IMR-90 (cell line): ENCODE data around the gene URB1. TPM values are rescaled to one million over a fixed set of nuclear protein-coding genes. Genes with fewer than 3 reads are reported as not detected.

Source experiments
- ATAC-seq: fragments of 200-7000 bp; cut with Tn5 transposase; 2 replicates; pipeline ENCODE4 v1.9.1; 2020; ENCODE audit warnings: low read depth, mild to moderate bottlenecking, moderate library complexity
- BruUV-seq: library from RNA; stranded (reverse); fragments of 400-500 nt; replicated peaks from 2 replicates; lab custom pipeline; 2021; lab: Mats Ljungman, UMichigan
- CTCF ChIA-PET: fragments of 300-600 bp; formaldehyde crosslinking; extraction: SDS; loops from one replicate; lab custom pipeline; 2021; ENCODE audit warnings: antibody characterized with exemption; lab: Yijun Ruan, JAX
- POLR2A ChIA-PET: fragments of 300-600 bp; sonication (Branson Sonifier 250); formaldehyde crosslinking; loops from one replicate; lab custom pipeline; 2022; ENCODE audit warnings: antibody characterized with exemption; ENCODE audit not compliant: unreplicated experiment; lab: Charles Lee
- DNase-seq: peaks from one replicate; pipeline ENCODE4 v3.0.0; 2013
- H2AFZ ChIP-seq: replicated peaks from 2 replicates; pipeline ENCODE3; 2013; ENCODE audit warnings: low read length, mild to moderate bottlenecking; ENCODE audit not compliant: poor library complexity
- H2AK5ac ChIP-seq: 2 replicates; pipeline ENCODE4 v1.6.1; 2013; ENCODE audit warnings: low read depth, low read length, inconsistent platforms
- H2AK9ac ChIP-seq: replicated peaks from 2 replicates; pipeline ENCODE3; 2013; ENCODE audit warnings: mild to moderate bottlenecking, low read depth, low read length, moderate library complexity; ENCODE audit not compliant: poor library complexity
- H2BK120ac ChIP-seq: 2 replicates; pipeline ENCODE4 v1.6.1; 2013; ENCODE audit warnings: low read depth, low read length, inconsistent platforms
- H2BK15ac ChIP-seq: 3 replicates; pipeline ENCODE4 v1.6.1; 2013; ENCODE audit warnings: low read depth, low read length, inconsistent platforms
- H2BK20ac ChIP-seq: 2 replicates; pipeline ENCODE4 v1.6.1; 2013; ENCODE audit warnings: low read depth, mild to moderate bottlenecking, inconsistent platforms, low read length, moderate library complexity
- H2BK5ac ChIP-seq: 2 replicates; pipeline ENCODE4 v1.6.1; 2013; ENCODE audit warnings: mild to moderate bottlenecking, low read depth, low read length, inconsistent platforms; ENCODE audit not compliant: poor library complexity, severe bottlenecking
- H3K14ac ChIP-seq: replicated peaks from 2 replicates; pipeline ENCODE4 v1.6.1; 2013; ENCODE audit warnings: low read depth, low read length, inconsistent platforms
- H3K18ac ChIP-seq: 2 replicates; pipeline ENCODE4 v1.6.1; 2013; ENCODE audit warnings: low read depth, low read length, control low read depth
- H3K23ac ChIP-seq: 2 replicates; pipeline ENCODE4 v1.6.1; 2013; ENCODE audit warnings: low read depth, low read length, inconsistent platforms
- H3K27ac ChIP-seq: 2 replicates; pipeline ENCODE4 v1.5.1; 2013; ENCODE audit warnings: mild to moderate bottlenecking, control low read depth, low read length; ENCODE audit not compliant: insufficient read depth
- H3K27me3 ChIP-seq: 2 replicates; pipeline ENCODE4 v1.6.1; 2013; ENCODE audit warnings: low read length; ENCODE audit not compliant: control insufficient read depth, insufficient read depth
- H3K36me3 ChIP-seq: 2 replicates; pipeline ENCODE4 v1.6.1; 2013; ENCODE audit warnings: low read length, mixed read lengths; ENCODE audit not compliant: control insufficient read depth, insufficient read depth
- H3K4ac ChIP-seq: 2 replicates; pipeline ENCODE4 v1.6.1; 2013; ENCODE audit warnings: low read depth, low read length, inconsistent platforms
- H3K4me1 ChIP-seq: 2 replicates; pipeline ENCODE4 v1.6.1; 2013; ENCODE audit warnings: low read length, mixed read lengths; ENCODE audit not compliant: control insufficient read depth, insufficient read depth
- H3K4me2 ChIP-seq: 2 replicates; pipeline ENCODE4 v1.6.1; 2013; ENCODE audit warnings: low read depth, mild to moderate bottlenecking, control low read depth, low read length, moderate library complexity
- H3K4me3 ChIP-seq: 2 replicates; pipeline ENCODE4 v1.5.1; 2013; ENCODE audit warnings: low read depth, mild to moderate bottlenecking, control low read depth, low read length, moderate library complexity; ENCODE audit not compliant: insufficient read depth
- H3K56ac ChIP-seq: 2 replicates; pipeline ENCODE4 v1.6.1; 2013; ENCODE audit warnings: low read length, inconsistent platforms; ENCODE audit not compliant: insufficient read depth; ENCODE audit errors: extremely low read depth
- H3K79me1 ChIP-seq, 2 experiments: 2 replicates each; pipeline ENCODE4 v1.6.1; 2013; ENCODE audit warnings: low read length in 2 of 2, inconsistent platforms in 1 of 2, low read depth in 1 of 2
- H3K9ac ChIP-seq: 2 replicates; pipeline ENCODE4 v1.6.1; 2013; ENCODE audit warnings: low read depth, low read length, control low read depth
- H3K9me1 ChIP-seq: 2 replicates; pipeline ENCODE4 v1.6.1; 2013; ENCODE audit warnings: low read length, inconsistent platforms; ENCODE audit not compliant: insufficient read depth
- H3K9me3 ChIP-seq: 2 replicates; pipeline ENCODE4 v1.6.1; 2013; ENCODE audit warnings: low read length; ENCODE audit not compliant: control insufficient read depth, insufficient read depth
- H4K20me1 ChIP-seq: 2 replicates; pipeline ENCODE4 v1.6.1; 2013; ENCODE audit warnings: low read length, inconsistent platforms; ENCODE audit not compliant: insufficient read depth
- H4K5ac ChIP-seq: 2 replicates; pipeline ENCODE4 v1.6.1; 2013; ENCODE audit warnings: mild to moderate bottlenecking, low read depth, low read length, control low read depth
- H4K8ac ChIP-seq, 2 experiments: 2 replicates each; pipeline ENCODE4 v1.6.1; 2013; ENCODE audit warnings: low read depth in 2 of 2, low read length in 2 of 2, control low read depth in 1 of 2, inconsistent platforms in 1 of 2
- H4K91ac ChIP-seq: 2 replicates; pipeline ENCODE4 v1.6.1; 2013; ENCODE audit warnings: low read depth, low read length, inconsistent platforms; ENCODE audit not compliant: insufficient read depth
- CEBPB ChIP-seq: IDR thresholded peaks from 2 replicates; pipeline ENCODE4 v1.6.1; 2012; ENCODE audit warnings: low read depth, low read length, improper control_type of control experiment
- FOS ChIP-seq: fragments of 150-350 bp; IDR thresholded peaks from 2 replicates; pipeline ENCODE4 v1.6.1; 2016; ENCODE audit warnings: low read depth, low read length
- MAFK ChIP-seq: IDR thresholded peaks from 2 replicates; pipeline ENCODE4 v1.6.1; 2012; ENCODE audit warnings: low read depth, low read length, improper control_type of control experiment
- MAZ ChIP-seq: IDR thresholded peaks from 2 replicates; pipeline ENCODE4 v1.6.1; 2012; ENCODE audit warnings: low read depth, mild to moderate bottlenecking, low read length, improper control_type of control experiment, moderate library complexity, borderline replicate concordance
- POLR2A ChIP-seq: IDR thresholded peaks from 2 replicates; pipeline ENCODE4 v1.6.1; 2012; ENCODE audit warnings: mild to moderate bottlenecking, low read depth, low read length
- RAD21 ChIP-seq: IDR thresholded peaks from 2 replicates; pipeline ENCODE4 v1.6.1; 2012; ENCODE audit warnings: low read length, improper control_type of control experiment
- RCOR1 ChIP-seq: IDR thresholded peaks from 2 replicates; pipeline ENCODE4 v1.6.1; 2012; ENCODE audit warnings: mild to moderate bottlenecking, low read length, improper control_type of control experiment; ENCODE audit not compliant: insufficient replicate concordance
- RFX5 ChIP-seq: IDR thresholded peaks from 2 replicates; pipeline ENCODE4 v1.8.0; 2012; ENCODE audit warnings: low read depth, mild to moderate bottlenecking, low read length, moderate library complexity
- WGBS, 2 experiments: methylation state at CpG; one replicate each; pipeline versions ENCODE4 v1.1.5 to v1.1.7; 2013; ENCODE audit warnings: missing lambda C conversion rate in 2 of 2; ENCODE audit not compliant: insufficient read length in 1 of 2; ENCODE audit errors: extremely low coverage in 2 of 2; 5-methylcytosine and 5-hydroxymethylcytosine counted together
- dilution Hi-C: fragments of 300-500 bp; cut with HindIII; formaldehyde crosslinking; loops from one replicate; pipeline ENCODE4 v1.14.3; 2018; ENCODE audit warnings: low sequenced_read_pairs; ENCODE audit not compliant: unreplicated experiment
- in situ Hi-C: fragments of 300-500 bp; cut with MboI; formaldehyde crosslinking; loops from 3 replicates; pipeline ENCODE4 v1.14.3; 2019; ENCODE audit warnings: low sequenced_read_pairs, inconsistent platforms, mixed read lengths
- intact Hi-C: fragments of 100-400 bp; cut with micrococcal nuclease; formaldehyde crosslinking; loops from 2 replicates; pipeline ENCODE4 v1.10.0; 2022
- polyA plus RNA-seq, 3 experiments: library from polyadenylated mRNA; depleted of rRNA; stranded (reverse); fragments of >200 nt; gene quantifications; 2 replicates each; pipeline ENCODE4 v1.2.3, GENCODE V29; 2012; ENCODE audit warnings: low replicate concordance in 1 of 3
- total RNA-seq: library from RNA; depleted of rRNA; stranded (reverse); fragments of >200 nt; gene quantifications from 2 replicates; pipeline ENCODE4 v1.2.3, GENCODE V29; 2012
- TF ChIP-seq, protein P1 (sequence below): conservative IDR thresholded peaks from 2 replicates; pipeline ENCODE4 v1.5.1; 2012; ENCODE audit warnings: mild to moderate bottlenecking, low read depth, low read length, improper control_type of control experiment
- TF ChIP-seq, protein P2 (sequence below): fragments of 150-350 bp; IDR thresholded peaks from 2 replicates; pipeline ENCODE4 v1.6.1; 2017; ENCODE audit warnings: mild to moderate bottlenecking, antibody characterized with exemption, low read length, low read depth

URB1 gene
- total and polyA plus RNA-seq, 2 of the 4 experiments (the other 2 are of a cell fraction) = 9.2 to 12.7 TPM

DNA sequence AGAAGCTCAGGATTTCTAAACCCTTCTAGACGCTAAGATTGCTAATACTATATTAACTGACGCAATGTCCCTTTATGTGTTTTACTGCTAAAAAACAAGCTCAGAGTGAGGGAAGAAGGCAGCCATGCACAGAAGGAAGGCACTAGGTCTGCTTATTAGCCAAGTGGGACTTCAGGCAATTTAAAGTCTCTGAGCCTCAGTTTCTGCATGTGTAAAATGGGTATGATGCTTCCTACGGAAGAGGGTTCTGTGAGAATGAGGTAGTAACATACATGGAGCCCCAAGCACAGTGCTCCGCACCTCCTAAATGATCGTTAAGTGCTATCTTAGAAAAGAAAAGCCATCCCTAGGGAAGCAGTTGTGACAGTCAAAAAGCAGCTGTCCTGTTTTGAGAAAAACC lies 130.9 kb downstream of the URB1 start:
- H3K9me3 ChIP-seq = no peaks in the 10 kb centered on the region
- H4K5ac ChIP-seq = no peak overlapping the region
- ChIA-PET CTCF (interaction anchor here (1.0 to 1.3 kb wide), 2 partner anchors 389 to 424 kb away, joined by 3 to 5 read pairs; partner anchors contain the start of gene HUNK), POLR2A (no interaction called here)
- no peaks in the 10 kb centered on the region for H4K20me1 ChIP-seq
- no peak overlapping the region for H3K4me3 ChIP-seq
- TF ChIP-seq RCOR1 = no peak
- TF ChIP-seq MAFK = no peak
- TF ChIP-seq, protein P1, sequence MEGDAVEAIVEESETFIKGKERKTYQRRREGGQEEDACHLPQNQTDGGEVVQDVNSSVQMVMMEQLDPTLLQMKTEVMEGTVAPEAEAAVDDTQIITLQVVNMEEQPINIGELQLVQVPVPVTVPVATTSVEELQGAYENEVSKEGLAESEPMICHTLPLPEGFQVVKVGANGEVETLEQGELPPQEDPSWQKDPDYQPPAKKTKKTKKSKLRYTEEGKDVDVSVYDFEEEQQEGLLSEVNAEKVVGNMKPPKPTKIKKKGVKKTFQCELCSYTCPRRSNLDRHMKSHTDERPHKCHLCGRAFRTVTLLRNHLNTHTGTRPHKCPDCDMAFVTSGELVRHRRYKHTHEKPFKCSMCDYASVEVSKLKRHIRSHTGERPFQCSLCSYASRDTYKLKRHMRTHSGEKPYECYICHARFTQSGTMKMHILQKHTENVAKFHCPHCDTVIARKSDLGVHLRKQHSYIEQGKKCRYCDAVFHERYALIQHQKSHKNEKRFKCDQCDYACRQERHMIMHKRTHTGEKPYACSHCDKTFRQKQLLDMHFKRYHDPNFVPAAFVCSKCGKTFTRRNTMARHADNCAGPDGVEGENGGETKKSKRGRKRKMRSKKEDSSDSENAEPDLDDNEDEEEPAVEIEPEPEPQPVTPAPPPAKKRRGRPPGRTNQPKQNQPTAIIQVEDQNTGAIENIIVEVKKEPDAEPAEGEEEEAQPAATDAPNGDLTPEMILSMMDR = no peak
- TF ChIP-seq RFX5 = no peak
- TF ChIP-seq RAD21 = no peak
- TF ChIP-seq CEBPB = no peak
- no peak for TF ChIP-seq FOS
- TF ChIP-seq, protein P2, sequence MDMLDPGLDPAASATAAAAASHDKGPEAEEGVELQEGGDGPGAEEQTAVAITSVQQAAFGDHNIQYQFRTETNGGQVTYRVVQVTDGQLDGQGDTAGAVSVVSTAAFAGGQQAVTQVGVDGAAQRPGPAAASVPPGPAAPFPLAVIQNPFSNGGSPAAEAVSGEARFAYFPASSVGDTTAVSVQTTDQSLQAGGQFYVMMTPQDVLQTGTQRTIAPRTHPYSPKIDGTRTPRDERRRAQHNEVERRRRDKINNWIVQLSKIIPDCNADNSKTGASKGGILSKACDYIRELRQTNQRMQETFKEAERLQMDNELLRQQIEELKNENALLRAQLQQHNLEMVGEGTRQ = no peak
- TF ChIP-seq POLR2A = no peak
- no peak for TF ChIP-seq MAZ
- no peak overlapping the region for H3K4ac ChIP-seq
- intact Hi-C loops = no loop called here
- dilution Hi-C loops = no loop called here
- BruUV-seq = no TSS peak
- H3K9ac ChIP-seq = no peak overlapping the region
- no peak overlapping the region for H4K91ac ChIP-seq
- ATAC-seq = no peak
- no peaks in the 10 kb centered on the region for H3K27me3 ChIP-seq
- H3K4me1 ChIP-seq = peaks cover 2% of the 10 kb centered on the region; the same call in 1 of the 2 replicates
- H3K9me1 ChIP-seq = no peaks in the 10 kb centered on the region
- H3K18ac ChIP-seq = no peak overlapping the region
- H2BK15ac ChIP-seq = no peak overlapping the region
- no peak overlapping the region for H2AK5ac ChIP-seq
- no peak overlapping the region for H3K4me2 ChIP-seq
- H2BK120ac ChIP-seq = no peak overlapping the region
- H4K8ac ChIP-seq = no peak overlapping the region
- H2BK20ac ChIP-seq = no peak overlapping the region
- no peak overlapping the region for H3K56ac ChIP-seq
- no peak overlapping the region for H3K23ac ChIP-seq
- WGBS, 2 experiments = 90% methylated on average over 3 of the region's 5 CpGs; no CpG with 5 or more reads in 1 of the 2 experiments
- no peak overlapping the region for H2AFZ ChIP-seq
- in situ Hi-C loops = loop anchor here (5.0 kb wide), 2 partner anchors 395 to 470 kb away; no protein-coding TSS in a partner anchor
- H2BK5ac ChIP-seq = no peak overlapping the region
- no peak overlapping the region for H3K14ac ChIP-seq
- peaks cover 2% of the 10 kb centered on the region for H3K36me3 ChIP-seq
- DNase-seq = no peak
- H3K27ac ChIP-seq = no peak overlapping the region
- no peak overlapping the region for H2AK9ac ChIP-seq
- H3K79me1 ChIP-seq = no peaks in the 10 kb centered on the region
